Activated B cell treated with CpG ODN at 0.5 μM for 24 hours (primary cell): ENCODE data around the gene GBX1. TPM values are rescaled to one million over a fixed set of nuclear protein-coding genes. Genes with fewer than 3 reads are reported as not detected.

ENCODE experiments used
- ATAC-seq: fragments of 200-7000 bp; cut with Tn5 transposase; one replicate; pipeline ENCODE4 v1.10.0; 2021; ENCODE audit warnings: low read depth, mild to moderate bottlenecking, moderate library complexity
- CTCF ChIA-PET: fragments of 350-600 bp; sonication (Branson Sonifier 250); formaldehyde crosslinking; loops from one replicate; lab custom pipeline; 2021; ENCODE audit warnings: antibody characterized with exemption; lab: Charles Lee
- POLR2A ChIA-PET: fragments of 350-600 bp; sonication (Branson Sonifier 250); formaldehyde crosslinking; loops from one replicate; lab custom pipeline; 2021; ENCODE audit warnings: antibody characterized with exemption; lab: Charles Lee
- DNase-seq: peaks from one replicate; pipeline ENCODE4 v3.0.0; 2022
- H3K27ac Mint-ChIP-seq: one replicate; pipeline ENCODE4 v1.8.0; 2020; ENCODE audit warnings: mixed read lengths
- H3K27me3 Mint-ChIP-seq: one replicate; pipeline ENCODE4 v1.8.0; 2021; ENCODE audit warnings: mixed read lengths
- H3K36me3 Mint-ChIP-seq: one replicate; pipeline ENCODE4 v1.8.0; 2021; ENCODE audit warnings: low read depth, mixed read lengths
- H3K4me1 Mint-ChIP-seq: one replicate; pipeline ENCODE4 v1.8.0; 2021; ENCODE audit warnings: mixed read lengths
- H3K4me3 Mint-ChIP-seq: one replicate; pipeline ENCODE4 v1.8.0; 2020; ENCODE audit warnings: mild to moderate bottlenecking, mixed read lengths
- H3K9me3 Mint-ChIP-seq: one replicate; pipeline ENCODE4 v1.8.0; 2020; ENCODE audit warnings: mixed read lengths
- CTCF ChIP-seq: fragments of 200-600 bp; IDR thresholded peaks from one replicate; pipeline ENCODE4 v1.8.0; 2022; ENCODE audit warnings: antibody characterized with exemption, mild to moderate bottlenecking
- intact Hi-C: fragments of 100-400 bp; cut with micrococcal nuclease; formaldehyde crosslinking; loops from one replicate; pipeline ENCODE4 v1.15.1; 2024
- total RNA-seq: library from RNA; stranded (reverse); gene quantifications from 2 replicates; pipeline ENCODE4 v1.2.3, GENCODE V29; 2022

Gene GBX1
- total RNA-seq, 1 donor from 2014 or later, result not detected

- DNase-seq (no peak), ATAC-seq (no peak)
- Mint-ChIP-seq H3K36me3 (peaks cover 11% of the 10 kb centered on the region), H3K4me3 (no peak overlapping the region), H3K4me1 (no peaks in the 10 kb centered on the region), H3K9me3 (no peaks in the 10 kb centered on the region), H3K27ac (no peak overlapping the region), H3K27me3 (peaks cover 21% of the 10 kb centered on the region)
- ChIA-PET CTCF (no interaction called here), POLR2A (no interaction called here)
- intact Hi-C loops, result no loop called here
- no peak for TF ChIP-seq CTCF
Measured at GRCh38 chr7:151206914-151207313, 39.4 kb upstream of the GBX1 start.

- no peak overlapping the region for H3K27ac Mint-ChIP-seq
- no peak for TF ChIP-seq CTCF
- no peaks in the 10 kb centered on the region for H3K9me3 Mint-ChIP-seq
- DNase-seq (no peak), ATAC-seq (no peak)
- POLR2A ChIA-PET, result no interaction called here
- peaks cover 4% of the 10 kb centered on the region for H3K36me3 Mint-ChIP-seq
- CTCF ChIA-PET, result no interaction called here
- H3K27me3 Mint-ChIP-seq, result peaks cover 25% of the 10 kb centered on the region
- H3K4me3 Mint-ChIP-seq, result no peak overlapping the region
- intact Hi-C loops, result no loop called here
- H3K4me1 Mint-ChIP-seq, result no peaks in the 10 kb centered on the region
Measured at GRCh38 chr7:151205730-151206129, 38.2 kb upstream of the GBX1 start.

GRCh38 chr7:151204383-151205032 is 37.0 kb upstream of the GBX1 start:
- Mint-ChIP-seq H3K27ac (no peak overlapping the region), H3K36me3 (no peaks in the 10 kb centered on the region), H3K27me3 (peaks cover 25% of the 10 kb centered on the region), H3K9me3 (no peaks in the 10 kb centered on the region), H3K4me3 (no peak overlapping the region), H3K4me1 (no peaks in the 10 kb centered on the region)
- ATAC-seq (no peak), DNase-seq (no peak)
- POLR2A ChIA-PET, result no interaction called here
- no peak for TF ChIP-seq CTCF
- intact Hi-C loops, result no loop called here
- CTCF ChIA-PET, result no interaction called here

GRCh38 chr7:151202836-151203235 is 35.3 kb upstream of the GBX1 start:
- no peak overlapping the region for H3K27ac Mint-ChIP-seq
- H3K36me3 Mint-ChIP-seq, result no peaks in the 10 kb centered on the region
- H3K9me3 Mint-ChIP-seq, result no peaks in the 10 kb centered on the region
- H3K4me1 Mint-ChIP-seq, result no peaks in the 10 kb centered on the region
- H3K4me3 Mint-ChIP-seq, result no peak overlapping the region
- intact Hi-C loops, result no loop called here
- ChIA-PET POLR2A (no interaction called here), CTCF (no interaction called here)
- TF ChIP-seq CTCF, result no peak
- no peak for ATAC-seq
- no peak for DNase-seq
- H3K27me3 Mint-ChIP-seq, result peaks cover 25% of the 10 kb centered on the region

- CTCF ChIA-PET, result no interaction called here
- ATAC-seq (no peak), DNase-seq (no peak)
- Mint-ChIP-seq H3K4me3 (no peak overlapping the region), H3K9me3 (no peaks in the 10 kb centered on the region), H3K36me3 (no peaks in the 10 kb centered on the region), H3K4me1 (no peaks in the 10 kb centered on the region), H3K27me3 (peaks cover 25% of the 10 kb centered on the region), H3K27ac (no peak overlapping the region)
- intact Hi-C loops, result no loop called here
- TF ChIP-seq CTCF, result no peak
- POLR2A ChIA-PET, result no interaction called here
Measured at GRCh38 chr7:151201751-151202150, 34.3 kb upstream of the GBX1 start.
